PC-9 (cell line): ENCODE results near the gene DDAH2. TPM values are rescaled to one million over a fixed set of nuclear protein-coding genes. Genes with fewer than 3 reads are reported as not detected.
"Not testable (repeated sequence)": the region's sequence is repeated elsewhere in the genome, so short reads cannot be mapped to it uniquely, and the experiment has no call there.

Source experiments
- BruUV-seq: library from RNA; stranded (reverse); fragments of 400-500 nt; replicated peaks from 2 replicates; lab custom pipeline; 2021; lab: Mats Ljungman, UMichigan
- CTCF ChIA-PET: fragments of 300-600 bp; sonication (Branson Sonifier 250); formaldehyde crosslinking; loops from one replicate; lab custom pipeline; 2022; ENCODE audit warnings: antibody characterized with exemption; lab: Charles Lee
- POLR2A ChIA-PET: fragments of 300-600 bp; sonication (Branson Sonifier 250); formaldehyde crosslinking; loops from one replicate; lab custom pipeline; 2022; ENCODE audit warnings: antibody characterized with exemption; ENCODE audit not compliant: unreplicated experiment; lab: Charles Lee
- DNase-seq, 2 experiments: peaks; one replicate each; pipeline versions ENCODE4 v3.0.0 to v3.0.0-alpha.2; 2015 to 2022; ENCODE audit warnings: mixed read lengths in 1 of 2
- H2AFZ ChIP-seq: fragments of 200-600 bp; sonication (generic); 2 replicates; pipeline ENCODE4 v1.8.1; 2017; ENCODE audit warnings: antibody characterized with exemption
- H3F3A ChIP-seq: fragments of 200-600 bp; sonication (generic); 2 replicates; pipeline ENCODE4 v1.8.1; 2017; ENCODE audit warnings: antibody characterized with exemption, mild to moderate bottlenecking, low read depth; ENCODE audit not compliant: insufficient read depth
- H3K27ac ChIP-seq: fragments of 200-600 bp; sonication (generic); 2 replicates; pipeline ENCODE4 v1.6.1; 2016; ENCODE audit warnings: mixed run types
- H3K27me3 ChIP-seq: fragments of 200-600 bp; sonication (generic); 2 replicates; pipeline ENCODE4 v1.6.1; 2016; ENCODE audit warnings: low read depth, mixed run types; ENCODE audit not compliant: insufficient read depth
- H3K36me3 ChIP-seq: fragments of 200-600 bp; sonication (generic); 2 replicates; pipeline ENCODE4 v1.6.1; 2016; ENCODE audit warnings: low read depth, mixed run types
- H3K4me1 ChIP-seq: fragments of 200-600 bp; sonication (generic); replicated peaks from 2 replicates; pipeline ENCODE4 v1.6.1; 2016; ENCODE audit warnings: mixed run types; ENCODE audit not compliant: insufficient read depth
- H3K4me2 ChIP-seq: fragments of 200-600 bp; sonication (generic); 2 replicates; pipeline ENCODE4 v1.6.1; 2017; ENCODE audit warnings: mixed run types
- H3K4me3 ChIP-seq: fragments of 200-600 bp; sonication (generic); 2 replicates; pipeline ENCODE4 v1.6.1; 2016; ENCODE audit warnings: mixed run types
- H3K79me2 ChIP-seq: fragments of 200-600 bp; sonication (generic); 2 replicates; pipeline ENCODE4 v1.6.1; 2017; ENCODE audit warnings: low read depth, mixed run types
- H3K9me2 ChIP-seq: fragments of 200-600 bp; sonication (generic); 2 replicates; pipeline ENCODE4 v1.8.1; 2017; ENCODE audit warnings: mild to moderate bottlenecking; ENCODE audit not compliant: insufficient read depth
- H3K9me3 ChIP-seq: fragments of 200-600 bp; sonication (generic); 2 replicates; pipeline ENCODE4 v1.8.1; 2016; ENCODE audit warnings: low read depth; ENCODE audit not compliant: insufficient read depth
- H4K20me1 ChIP-seq: fragments of 200-600 bp; sonication (generic); 2 replicates; pipeline ENCODE4 v1.8.1; 2017; ENCODE audit not compliant: insufficient read depth
- EZH2 ChIP-seq: fragments of 200-600 bp; sonication (generic); IDR thresholded peaks from 2 replicates; pipeline ENCODE4 v1.8.0; 2017; ENCODE audit warnings: antibody characterized with exemption, low read depth
- intact Hi-C: fragments of 100-400 bp; cut with micrococcal nuclease; formaldehyde crosslinking; loops from one replicate; pipeline ENCODE4 v1.10.0; 2022; ENCODE audit not compliant: unreplicated experiment
- total RNA-seq: library from RNA; stranded (reverse); gene quantifications from 2 replicates; pipeline ENCODE4 v1.2.3, GENCODE V29; 2021
- TF ChIP-seq, protein P1 (sequence below): fragments of 200-600 bp; sonication (generic); conservative IDR thresholded peaks from 2 replicates; pipeline ENCODE4 v1.6.1; 2017; ENCODE audit warnings: mixed run types, antibody characterized with exemption, mild to moderate bottlenecking, moderate library complexity

DDAH2 gene
- total RNA-seq, 1 experiment from 2014 or later, result 58.3 TPM

DNA sequence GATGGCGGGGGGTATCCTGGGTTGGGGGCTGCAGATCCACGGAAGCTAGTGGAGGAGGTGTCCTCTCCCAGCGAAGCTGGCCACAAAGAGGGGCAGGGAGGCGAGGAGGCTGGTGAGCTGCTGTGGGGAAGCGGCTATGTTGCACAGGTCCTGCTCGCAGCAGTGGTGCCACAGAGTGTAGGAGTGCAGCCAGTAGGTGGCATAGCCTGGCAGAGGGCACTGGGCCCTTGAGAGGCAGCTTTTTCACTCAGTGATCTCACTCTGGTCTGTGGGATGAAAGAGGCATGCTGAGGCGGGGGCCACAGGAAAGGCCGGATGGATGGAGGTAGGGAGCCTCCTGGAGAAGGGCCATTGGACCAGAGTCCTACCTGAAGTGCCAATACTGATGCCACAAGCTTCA, 16.8 kb downstream of the DDAH2 start:
- H3K36me3 ChIP-seq, result no peaks in the 10 kb centered on the region
- BruUV-seq, result no TSS peak
- peaks cover under 1% of the 10 kb centered on the region; the same call in 1 of the 2 replicates for H3F3A ChIP-seq
- H3K4me2 ChIP-seq, result no peak overlapping the region
- no peaks in the 10 kb centered on the region for H3K79me2 ChIP-seq
- POLR2A ChIA-PET, result interaction anchor here (0.5 kb wide), 1 partner anchor 108 kb away, joined by 14 read pairs; no protein-coding TSS in a partner anchor
- H3K27ac ChIP-seq, result no peak overlapping the region
- H3K9me3 ChIP-seq, result no peaks in the 10 kb centered on the region
- H3K27me3 ChIP-seq, result no peaks in the 10 kb centered on the region
- no peak for TF ChIP-seq EZH2
- TF ChIP-seq, protein P1, sequence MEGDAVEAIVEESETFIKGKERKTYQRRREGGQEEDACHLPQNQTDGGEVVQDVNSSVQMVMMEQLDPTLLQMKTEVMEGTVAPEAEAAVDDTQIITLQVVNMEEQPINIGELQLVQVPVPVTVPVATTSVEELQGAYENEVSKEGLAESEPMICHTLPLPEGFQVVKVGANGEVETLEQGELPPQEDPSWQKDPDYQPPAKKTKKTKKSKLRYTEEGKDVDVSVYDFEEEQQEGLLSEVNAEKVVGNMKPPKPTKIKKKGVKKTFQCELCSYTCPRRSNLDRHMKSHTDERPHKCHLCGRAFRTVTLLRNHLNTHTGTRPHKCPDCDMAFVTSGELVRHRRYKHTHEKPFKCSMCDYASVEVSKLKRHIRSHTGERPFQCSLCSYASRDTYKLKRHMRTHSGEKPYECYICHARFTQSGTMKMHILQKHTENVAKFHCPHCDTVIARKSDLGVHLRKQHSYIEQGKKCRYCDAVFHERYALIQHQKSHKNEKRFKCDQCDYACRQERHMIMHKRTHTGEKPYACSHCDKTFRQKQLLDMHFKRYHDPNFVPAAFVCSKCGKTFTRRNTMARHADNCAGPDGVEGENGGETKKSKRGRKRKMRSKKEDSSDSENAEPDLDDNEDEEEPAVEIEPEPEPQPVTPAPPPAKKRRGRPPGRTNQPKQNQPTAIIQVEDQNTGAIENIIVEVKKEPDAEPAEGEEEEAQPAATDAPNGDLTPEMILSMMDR, result peak; percentile 33; the same call in 1 of the 2 replicates
- H3K4me1 ChIP-seq, result peaks cover 2% of the 10 kb centered on the region
- H3K9me2 ChIP-seq, result no peaks in the 10 kb centered on the region
- H2AFZ ChIP-seq, result no peak overlapping the region
- H4K20me1 ChIP-seq, result no peaks in the 10 kb centered on the region
- CTCF ChIA-PET, result interaction anchor here (1.1 kb wide), 1 partner anchor 27 kb away, joined by 3 read pairs; the partner anchor contains the start of gene MSH5
- no peak for DNase-seq
- no peak overlapping the region for H3K4me3 ChIP-seq
- intact Hi-C loops, result no loop called here

DNA sequence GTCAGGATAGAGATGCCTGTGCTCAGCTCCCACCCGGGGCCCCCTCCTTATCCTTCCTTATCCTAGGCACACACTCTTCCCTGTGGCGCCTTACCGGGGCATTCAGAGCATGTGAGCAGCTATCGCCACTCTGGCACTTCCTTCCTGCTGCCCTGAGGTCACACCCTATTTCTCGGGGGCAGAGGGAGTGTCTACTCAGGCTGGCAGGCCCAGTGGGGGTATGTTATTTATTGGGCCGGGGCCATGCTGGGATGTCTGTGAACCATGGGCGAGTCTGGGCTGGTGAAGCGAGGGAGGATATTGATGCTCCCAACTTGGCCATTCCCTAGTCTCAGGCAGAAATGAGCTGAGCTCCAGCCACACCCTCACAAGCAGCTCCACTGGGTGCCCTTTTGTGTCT, 17.9 kb downstream of the DDAH2 start:
- Histone ChIP-seq H3K4me2 (no peak overlapping the region), H3K4me3 (no peak overlapping the region)
- POLR2A ChIA-PET, result no interaction called here

DNA sequence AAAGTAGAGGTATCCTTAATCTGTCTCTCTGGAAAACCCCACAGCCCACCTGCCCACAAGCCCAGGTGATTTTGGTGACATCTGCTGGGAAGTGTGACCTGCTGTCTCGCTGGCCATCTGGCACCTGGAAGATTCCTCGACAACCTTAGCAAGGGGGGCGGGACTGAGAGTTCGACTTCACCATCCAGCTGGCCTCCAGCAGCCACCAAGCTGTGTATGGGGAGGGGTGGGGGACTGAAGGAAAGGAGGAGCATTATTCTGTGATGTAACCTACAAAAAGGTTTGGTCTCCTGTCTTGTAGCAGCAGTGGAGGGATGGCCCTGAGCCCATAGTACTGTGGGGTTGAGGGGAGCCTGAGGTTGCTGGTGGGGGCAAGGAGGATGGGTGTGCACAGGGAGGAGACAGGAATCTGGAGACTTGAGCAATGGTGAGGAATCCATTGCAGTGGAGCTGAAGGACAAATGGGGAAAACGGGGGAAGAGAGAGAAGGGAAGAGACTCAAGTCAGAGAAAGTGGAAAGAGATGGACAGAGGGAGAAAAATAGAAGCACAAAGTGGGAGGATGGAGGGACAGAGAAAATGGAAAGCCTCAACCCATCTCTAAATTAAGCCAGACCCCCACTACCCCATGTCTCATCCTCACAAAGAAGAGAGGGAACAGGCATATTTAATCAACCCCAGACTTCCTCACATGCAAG, 18.4 kb downstream of the DDAH2 start:
- no TSS peak for BruUV-seq
- no peak overlapping the region for H3K27ac ChIP-seq
- no peaks in the 10 kb centered on the region for H3F3A ChIP-seq
- no peak overlapping the region for H2AFZ ChIP-seq
- H3K4me3 ChIP-seq, result no peak overlapping the region
- ChIA-PET POLR2A (no interaction called here), CTCF (interaction anchor here (0.5 kb wide), 1 partner anchor 17 kb away, joined by 3 read pairs; no protein-coding TSS in a partner anchor)
- H3K27me3 ChIP-seq, result no peaks in the 10 kb centered on the region
- TF ChIP-seq EZH2, result no peak
- TF ChIP-seq, protein P1, result no peak
- H3K4me1 ChIP-seq, result no peaks in the 10 kb centered on the region; the same call in 1 of the 2 replicates
- no peak overlapping the region for H3K4me2 ChIP-seq
- H3K36me3 ChIP-seq, result no peaks in the 10 kb centered on the region
- DNase-seq, result no peak
- H3K79me2 ChIP-seq, result no peaks in the 10 kb centered on the region
- no peaks in the 10 kb centered on the region for H3K9me2 ChIP-seq
- intact Hi-C loops, result no loop called here
- H3K9me3 ChIP-seq, result no peaks in the 10 kb centered on the region
- no peaks in the 10 kb centered on the region for H4K20me1 ChIP-seq

More for the DNA sequence above, 17.9 kb downstream of the DDAH2 start:
- Histone ChIP-seq H4K20me1 (no peaks in the 10 kb centered on the region), H3K36me3 (no peaks in the 10 kb centered on the region), H2AFZ (no peak overlapping the region), H3K4me1 (no peaks in the 10 kb centered on the region; the same call in 1 of the 2 replicates), H3K9me2 (no peaks in the 10 kb centered on the region), H3K79me2 (no peaks in the 10 kb centered on the region), H3K9me3 (no peaks in the 10 kb centered on the region), H3K27ac (no peak overlapping the region), H3K27me3 (no peaks in the 10 kb centered on the region), H3F3A (no peaks in the 10 kb centered on the region)
- DNase-seq, result no peak
- TF ChIP-seq, protein P1, result no peak
- TF ChIP-seq EZH2, result no peak
- intact Hi-C loops, result no loop called here
- no TSS peak for BruUV-seq
- CTCF ChIA-PET, result interaction anchor here (0.5 kb wide), 2 partner anchors 17 to 59 kb away, joined by 3 to 15 read pairs; no protein-coding TSS in a partner anchor

DNA sequence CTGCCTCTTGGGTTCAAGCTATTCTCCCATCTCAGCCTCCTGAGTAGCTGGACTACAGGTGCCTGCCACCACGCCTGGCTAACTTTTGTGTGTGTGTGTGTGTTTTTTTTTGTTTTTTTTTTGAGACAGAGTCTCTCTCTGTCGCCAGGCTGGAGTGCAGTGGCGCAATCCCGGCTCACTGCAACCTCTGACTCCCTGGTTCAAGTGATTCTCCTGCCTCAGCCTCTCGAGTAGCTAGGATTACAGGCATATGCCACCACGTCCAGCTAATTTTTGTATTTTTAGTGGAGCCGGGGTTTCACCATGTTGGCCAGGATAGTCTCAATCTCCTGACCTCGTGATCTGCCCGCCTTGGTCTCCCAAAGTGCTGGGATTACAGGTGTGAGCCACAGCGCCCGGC, 19.9 kb downstream of the DDAH2 start:
- H3K79me2 ChIP-seq, H3K27ac ChIP-seq, BruUV-seq, DNase-seq, intact Hi-C loops, H3F3A ChIP-seq, H2AFZ ChIP-seq, H4K20me1 ChIP-seq, H3K36me3 ChIP-seq, POLR2A ChIA-PET, H3K27me3 ChIP-seq, H3K9me2 ChIP-seq, H3K4me3 ChIP-seq, H3K9me3 ChIP-seq, CTCF ChIA-PET, H3K4me1 ChIP-seq, H3K4me2 ChIP-seq: not testable (repeated sequence)
